Activated CD8-positive, alpha-beta memory T cell treated with anti-CD3 and anti-CD28 coated beads, Interleukin-2, amount 50 U/mL, for 1 hour (primary cell): ENCODE results near the gene FBLN1.
"Not testable (repeated sequence)": the region's sequence is repeated elsewhere in the genome, so short reads cannot be mapped to it uniquely, and the experiment has no call there.

Experiments
- DNase-seq: peaks from one replicate; pipeline ENCODE4 v3.0.0-alpha.2; 2020; ENCODE audit errors: extremely low read depth

FBLN1 gene

DNA sequence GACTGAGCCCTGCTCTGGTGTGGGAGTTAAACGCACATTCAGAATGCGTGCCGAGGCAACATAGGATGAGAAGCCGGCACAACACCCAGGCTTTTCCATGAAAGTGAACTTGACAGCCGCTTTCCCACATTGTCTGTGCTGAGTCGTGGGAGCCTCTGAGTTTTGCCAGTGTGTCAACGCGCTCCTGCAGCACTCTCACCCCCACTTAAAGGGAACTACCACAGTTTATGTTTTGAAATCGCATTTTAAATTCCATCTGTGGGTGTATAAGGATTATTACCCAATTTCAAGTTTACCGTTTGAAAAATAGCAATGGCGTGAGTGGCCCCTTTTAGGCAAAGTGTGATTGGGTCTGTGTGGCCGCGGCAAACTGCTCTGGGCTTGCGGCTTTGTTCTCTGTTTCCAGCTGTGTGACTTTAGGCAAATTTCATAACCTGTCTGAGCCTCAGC lies 81.5 kb downstream of the FBLN1 start:
- DNase-seq = no peak

DNA sequence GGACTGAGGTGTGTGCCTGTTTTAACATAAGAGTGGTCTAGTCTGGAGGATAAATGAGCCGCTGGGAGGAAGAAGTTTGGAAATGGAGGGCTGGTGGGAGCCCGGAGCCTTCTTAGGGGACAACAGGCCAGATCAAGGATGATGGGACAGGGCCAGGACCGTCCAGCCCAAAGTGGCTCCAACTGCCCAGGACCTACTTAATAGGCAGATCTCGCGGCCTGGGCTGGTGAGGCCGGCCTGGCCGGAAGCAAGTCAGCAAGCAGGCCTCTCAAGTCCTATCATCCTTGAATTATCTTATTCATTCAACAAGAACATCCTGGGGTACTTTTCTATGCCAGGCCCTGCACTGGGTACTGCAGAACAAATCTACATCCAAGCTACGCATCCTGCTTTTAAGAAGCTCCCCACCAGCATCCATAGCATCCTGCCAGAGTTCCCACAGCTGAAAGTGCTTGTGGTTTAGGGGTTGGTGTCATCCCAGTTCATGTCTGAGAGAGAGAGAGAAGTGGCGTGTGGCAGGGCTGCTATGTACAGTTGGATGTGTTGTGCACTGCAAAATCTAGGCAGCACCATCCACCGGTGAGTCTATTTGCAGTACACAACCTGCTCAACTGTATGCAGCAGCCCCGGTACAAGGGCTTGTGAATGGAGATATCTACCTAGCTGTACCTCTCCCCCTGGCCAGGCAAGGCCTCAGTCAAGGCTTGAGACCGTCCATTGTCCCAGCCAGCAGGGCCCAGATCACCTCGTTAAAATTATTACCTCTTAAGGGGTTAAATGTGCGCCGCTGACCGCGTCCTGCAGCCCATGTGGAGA lies 82.1 kb downstream of the FBLN1 start:
- DNase-seq = no peak

DNA sequence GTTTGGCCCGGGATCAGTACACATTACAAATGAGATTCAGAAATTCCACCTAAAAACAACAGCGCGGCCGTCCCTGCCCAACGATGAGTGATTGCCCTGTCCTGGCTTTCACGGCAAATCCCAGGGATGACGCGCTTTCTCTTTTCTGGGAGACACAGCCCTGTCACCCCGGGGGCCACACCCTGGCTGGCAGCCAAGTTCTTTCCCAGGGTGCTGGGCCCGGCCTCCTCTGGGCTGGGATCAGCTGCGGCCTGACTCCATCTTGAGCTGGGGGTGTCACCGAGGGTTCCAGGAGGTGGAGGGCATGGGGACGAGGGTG lies 82.7 kb downstream of the FBLN1 start:
- DNase-seq = no peak

DNA sequence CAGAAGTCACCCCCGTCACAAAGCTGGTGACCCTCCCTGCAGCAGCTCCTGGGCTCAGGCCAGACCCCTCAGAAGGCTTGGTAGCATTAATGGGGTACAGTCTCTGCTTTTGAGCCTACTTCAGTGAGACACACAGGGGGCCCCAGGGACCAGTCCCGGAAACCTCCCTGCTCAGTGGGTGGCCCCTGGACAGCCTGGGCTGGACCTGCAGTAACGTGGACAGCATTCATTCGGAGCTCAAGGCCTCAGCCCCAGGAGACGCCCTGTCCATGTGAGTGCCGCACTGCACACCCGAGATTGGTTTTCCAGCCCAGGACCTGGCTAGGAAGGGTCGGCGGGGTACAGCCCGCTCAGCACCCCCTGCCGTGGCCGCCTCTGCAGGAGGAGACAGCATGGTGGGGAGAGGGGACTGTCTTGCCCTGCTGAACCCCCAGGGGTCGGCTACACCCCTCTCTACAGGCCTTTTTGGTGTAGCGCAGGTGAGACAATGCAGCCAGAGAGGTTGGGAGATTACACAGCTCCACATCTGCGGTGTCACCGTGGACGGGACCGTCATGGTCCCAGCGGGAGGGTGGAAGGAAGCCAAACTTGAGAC lies 83.4 kb downstream of the FBLN1 start:
- DNase-seq = no peak

DNA sequence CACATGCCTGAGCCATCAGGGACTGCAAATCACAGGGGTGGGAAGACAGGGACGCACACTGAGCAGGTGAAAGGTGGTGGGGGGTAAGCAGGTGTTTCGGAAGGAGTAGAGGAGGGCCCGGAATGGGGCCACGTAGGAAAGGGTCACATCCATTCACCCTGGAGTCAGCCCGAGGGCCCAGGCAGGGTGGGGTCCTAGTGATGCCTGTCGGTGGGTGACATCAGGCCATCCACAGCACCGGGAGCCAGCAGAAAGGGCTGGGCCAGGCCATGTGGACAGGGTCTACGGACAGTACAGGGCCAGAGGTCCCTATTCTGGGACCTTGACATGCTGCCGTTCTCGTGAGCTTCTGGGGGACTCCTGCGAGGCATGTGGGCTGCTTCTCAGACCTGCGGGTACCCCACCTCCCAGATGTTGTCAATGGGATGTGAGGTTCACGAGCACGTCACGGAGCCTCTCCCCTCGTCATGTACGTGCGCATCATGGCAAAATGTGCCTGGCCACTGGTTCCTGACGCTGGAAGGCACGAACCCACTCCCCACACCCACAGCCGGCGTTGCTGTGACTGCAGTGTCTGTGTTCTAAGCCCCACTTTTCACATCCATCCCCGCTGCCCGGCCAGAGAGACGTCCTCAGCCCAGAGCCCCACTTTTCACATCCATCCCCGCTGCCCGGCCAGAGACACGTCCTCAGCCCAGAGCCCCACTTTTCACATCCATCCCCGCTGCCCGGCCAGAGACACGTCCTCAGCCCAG lies 84.1 kb downstream of the FBLN1 start:
- no peak for DNase-seq

DNA sequence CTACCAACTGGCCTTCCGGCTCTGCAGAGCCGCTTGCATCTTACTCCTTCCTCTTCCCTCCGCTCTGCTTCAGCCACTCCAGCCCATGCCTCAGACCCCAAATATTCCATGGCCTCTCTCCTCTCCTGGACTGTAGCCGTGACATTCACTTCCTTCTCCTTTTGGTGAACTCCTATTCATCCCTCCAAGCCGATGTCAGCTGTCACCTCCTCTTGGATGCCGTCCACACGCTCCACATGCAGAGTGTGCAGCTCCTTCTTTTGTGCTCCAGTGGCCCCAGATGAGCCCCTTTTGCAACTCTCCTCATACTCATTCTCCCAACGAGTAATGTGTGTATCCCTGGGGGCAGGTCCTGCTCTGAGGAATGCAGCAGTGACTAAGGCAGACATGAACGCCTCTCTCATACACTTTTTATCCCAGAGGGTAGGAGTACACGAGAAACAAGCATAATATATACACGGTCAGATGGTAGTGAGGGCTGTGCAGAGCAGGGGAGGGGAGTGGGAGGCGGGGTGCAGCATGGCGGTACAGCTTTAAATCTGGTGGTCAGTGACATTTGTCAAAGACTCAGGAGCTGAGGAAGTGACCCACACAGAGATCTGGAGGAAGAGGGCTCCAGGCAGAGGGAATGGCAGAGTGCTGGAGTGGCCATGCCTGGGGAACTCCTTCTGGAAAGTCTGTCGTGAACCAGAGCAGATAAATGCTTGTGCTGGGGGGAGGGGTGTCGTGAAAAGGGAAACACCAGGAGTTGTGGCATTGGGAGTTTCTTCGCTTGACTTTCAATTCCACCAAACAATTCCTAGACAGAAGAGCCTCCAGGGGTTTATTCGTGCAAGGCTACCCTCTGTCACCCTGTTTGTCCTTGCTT lies 85.2 kb downstream of the FBLN1 start:
- no peak for DNase-seq

DNA sequence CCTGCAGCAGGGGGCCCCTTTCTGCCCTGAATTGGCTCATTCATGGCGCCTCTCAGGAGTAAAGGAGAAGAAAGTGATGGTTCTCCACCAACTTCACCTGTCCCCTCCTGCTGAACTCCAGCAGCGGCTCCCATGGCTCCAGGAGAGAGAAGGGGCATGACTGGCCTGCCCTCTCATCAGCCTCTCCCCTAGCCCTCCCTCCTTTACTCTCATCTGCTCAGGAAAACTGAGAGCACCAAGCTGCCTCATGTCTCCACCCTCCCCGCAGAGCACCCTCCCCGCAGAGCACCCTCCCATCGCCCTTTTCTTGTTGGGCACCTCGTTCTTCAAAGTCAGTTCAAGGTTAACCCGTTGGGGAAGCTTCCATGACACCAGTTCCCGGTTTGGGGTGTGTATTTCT lies 86.9 kb downstream of the FBLN1 start:
- DNase-seq = no peak

DNA sequence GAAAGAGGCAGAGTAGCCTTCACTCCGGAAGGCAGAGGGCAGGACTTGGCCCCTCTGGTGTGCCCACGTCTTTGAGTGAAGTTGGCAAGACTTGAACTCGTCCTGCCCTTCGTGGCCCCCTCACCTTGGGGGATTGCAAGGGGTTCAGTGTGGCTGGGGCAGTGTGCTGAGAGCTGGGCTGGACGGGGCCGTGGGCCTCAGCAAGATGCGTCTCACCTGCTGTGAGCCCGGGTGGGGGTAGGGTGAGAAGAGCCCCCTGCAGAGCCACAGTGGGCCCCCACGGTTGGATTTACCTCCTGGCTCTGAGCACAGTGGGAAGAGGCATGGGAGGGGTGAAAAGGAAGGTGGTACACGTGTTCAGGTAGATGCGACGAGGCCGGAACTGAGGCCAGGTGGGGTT lies 87.6 kb downstream of the FBLN1 start:
- DNase-seq = no peak

DNA sequence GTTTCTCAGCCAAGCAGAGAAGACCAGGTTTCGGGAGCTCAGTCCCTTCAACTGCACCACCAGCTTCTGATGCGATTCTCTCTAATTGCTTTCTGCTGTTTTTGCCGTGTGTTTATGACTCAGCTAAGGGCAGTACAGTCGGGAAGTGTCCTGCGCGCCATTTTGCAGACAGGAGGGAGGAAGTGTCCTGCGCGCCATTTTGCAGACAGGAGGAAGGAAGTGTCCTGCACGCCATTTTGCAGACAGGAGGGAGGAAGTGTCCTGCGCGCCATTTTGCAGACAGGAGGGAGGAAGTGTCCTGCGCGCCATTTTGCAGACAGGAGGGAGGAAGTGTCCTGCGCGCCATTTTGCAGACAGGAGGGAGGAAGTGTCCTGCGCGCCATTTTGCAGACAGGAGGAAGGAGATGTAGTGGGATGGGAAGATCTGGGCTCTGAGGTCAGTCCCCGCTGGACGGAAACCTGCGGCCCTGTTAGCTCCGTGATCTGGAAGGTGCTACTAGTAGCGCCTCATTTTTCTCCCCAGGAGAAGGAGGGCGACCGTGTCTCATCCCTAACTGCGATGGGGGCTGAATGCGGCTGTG lies 89.0 kb downstream of the FBLN1 start:
- not testable (repeated sequence) for DNase-seq

DNA sequence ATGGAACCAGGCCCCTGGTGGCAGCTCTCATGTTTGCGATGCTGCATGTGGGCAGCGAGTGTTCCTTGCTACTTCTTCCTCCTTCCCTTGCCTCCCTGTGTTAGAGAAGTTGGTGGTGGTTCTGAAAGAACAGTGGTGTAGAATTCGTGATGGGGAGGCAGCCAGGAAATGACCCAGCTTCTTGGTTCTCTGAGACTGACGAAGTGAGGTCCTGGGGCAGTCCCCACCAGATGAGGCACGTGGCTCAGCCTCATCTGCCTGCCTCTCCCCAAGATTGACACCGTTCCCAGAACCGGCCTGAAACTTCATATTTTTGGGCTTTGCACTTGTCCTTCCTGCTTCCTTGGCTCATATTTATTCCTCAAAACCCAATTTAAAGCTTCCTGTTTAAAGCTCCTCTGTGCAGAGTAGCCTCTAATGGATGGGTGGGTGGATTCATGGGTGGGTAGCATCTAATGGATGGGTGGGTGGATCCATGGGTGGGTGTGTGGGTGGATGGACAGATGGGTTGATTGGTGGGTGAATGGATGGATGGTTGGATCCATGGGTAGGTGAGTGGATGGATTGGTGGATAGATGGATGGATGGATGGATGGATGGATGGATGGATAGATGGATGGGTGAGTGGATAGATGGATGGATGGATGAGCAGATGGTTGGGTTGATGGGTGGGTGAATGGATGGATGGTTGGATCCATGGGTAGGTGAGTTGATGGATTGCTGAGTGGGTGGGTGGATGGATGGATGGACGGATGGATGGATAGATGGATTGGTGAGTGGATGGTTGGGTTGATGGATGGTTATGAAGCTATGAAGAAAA lies 91.6 kb downstream of the FBLN1 start:
- DNase-seq = no peak

DNA sequence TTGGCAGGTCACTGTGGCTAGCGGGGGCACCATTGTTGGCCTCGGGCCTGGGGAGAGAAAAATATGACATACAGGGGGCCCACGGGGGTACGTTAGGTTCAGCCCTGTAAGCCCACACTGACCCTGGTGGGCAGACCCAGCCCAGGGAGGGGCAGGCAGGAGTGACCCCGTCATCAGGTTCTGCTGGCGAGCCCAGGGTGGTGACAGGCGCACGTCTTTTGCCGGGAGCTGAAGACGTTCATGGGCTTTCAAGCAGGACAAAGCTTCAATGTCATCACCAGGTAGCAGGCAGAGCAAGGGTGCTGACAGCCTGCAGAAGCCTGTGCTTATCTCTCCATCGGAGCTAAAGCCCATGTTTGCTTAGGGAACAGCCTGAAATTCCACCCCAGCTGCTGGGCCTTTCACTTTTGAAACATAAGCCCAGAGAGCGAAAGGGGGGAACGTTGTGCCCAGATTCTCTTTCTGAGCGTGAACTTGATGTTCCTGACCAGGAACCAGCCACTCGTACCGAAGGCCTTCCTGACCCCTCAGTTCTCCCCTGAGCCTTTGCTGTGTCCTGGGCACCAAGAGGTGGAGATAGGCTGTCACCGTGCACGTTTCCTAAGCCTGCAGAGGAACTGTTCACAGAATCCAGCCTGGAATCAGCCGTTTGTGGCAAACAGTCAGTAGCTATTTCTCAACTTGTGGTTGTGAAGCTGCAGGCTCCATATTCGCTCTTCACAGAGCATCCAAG lies 94.9 kb downstream of the FBLN1 start:
- DNase-seq = no peak

DNA sequence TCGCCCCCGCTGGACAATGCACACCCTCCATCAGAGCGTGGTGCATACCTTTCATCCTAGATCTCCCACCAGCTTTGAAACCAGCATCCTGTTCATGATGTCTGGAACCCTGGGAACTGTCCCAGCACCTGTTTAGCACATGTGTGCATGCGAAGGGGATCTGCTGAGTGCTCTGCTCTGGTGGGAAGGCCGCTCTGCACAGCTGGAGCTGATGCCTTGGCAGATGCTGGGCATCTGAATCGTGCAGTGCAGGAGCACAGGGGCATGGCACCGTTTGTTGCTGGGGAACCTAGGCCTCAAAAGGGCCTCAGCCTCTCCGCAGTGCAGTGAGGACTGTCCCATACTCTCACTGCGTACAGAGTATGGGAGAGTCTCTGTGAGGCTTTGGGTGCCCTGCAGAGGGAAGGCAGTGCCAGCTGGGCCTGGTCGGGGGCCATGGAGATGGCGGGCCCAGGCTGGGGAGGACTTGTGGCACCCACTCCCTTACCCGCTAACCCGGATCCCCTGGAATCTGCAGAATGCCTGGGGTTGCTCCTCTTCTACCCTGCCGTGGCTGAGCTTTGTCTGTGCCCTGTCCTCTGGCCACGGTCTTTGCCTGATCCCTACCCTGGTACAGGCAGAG lies 96.0 kb downstream of the FBLN1 start:
- DNase-seq = no peak

DNA sequence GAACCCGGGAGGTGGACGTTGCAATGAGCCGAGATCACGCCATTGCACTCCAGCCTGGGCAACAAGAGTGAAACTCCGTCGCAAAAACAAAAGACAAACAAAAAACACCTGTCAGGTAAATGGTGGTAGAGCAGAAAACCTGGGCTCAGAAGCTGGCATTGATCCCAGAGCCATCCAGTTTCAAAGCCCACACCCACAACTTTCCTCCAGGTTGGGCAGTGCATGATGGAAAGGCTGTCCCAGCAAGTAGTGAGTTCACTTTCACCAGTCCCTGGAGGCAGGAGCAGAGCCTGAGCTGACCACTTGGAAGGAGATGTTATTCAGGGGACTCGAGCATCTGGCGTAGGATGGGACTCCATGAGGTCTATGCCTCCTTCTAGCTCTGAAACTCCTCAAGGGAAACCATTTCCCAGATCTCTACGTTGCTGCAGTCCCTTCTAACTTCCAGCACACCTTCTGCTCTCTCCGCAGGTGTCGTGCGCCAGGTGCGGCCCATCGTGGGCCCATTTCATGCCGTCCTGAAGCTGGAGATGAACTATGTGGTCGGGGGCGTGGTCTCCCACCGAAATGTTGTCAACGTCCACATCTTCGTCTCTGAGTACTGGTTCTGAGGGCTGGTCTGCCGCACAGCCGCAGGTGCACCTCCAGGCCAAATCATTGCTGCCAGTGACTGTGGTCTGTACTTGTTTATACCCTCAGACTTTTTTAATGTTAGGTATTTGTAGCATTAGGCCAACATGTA lies 97.3 kb downstream of the FBLN1 start:
- no peak for DNase-seq

DNA sequence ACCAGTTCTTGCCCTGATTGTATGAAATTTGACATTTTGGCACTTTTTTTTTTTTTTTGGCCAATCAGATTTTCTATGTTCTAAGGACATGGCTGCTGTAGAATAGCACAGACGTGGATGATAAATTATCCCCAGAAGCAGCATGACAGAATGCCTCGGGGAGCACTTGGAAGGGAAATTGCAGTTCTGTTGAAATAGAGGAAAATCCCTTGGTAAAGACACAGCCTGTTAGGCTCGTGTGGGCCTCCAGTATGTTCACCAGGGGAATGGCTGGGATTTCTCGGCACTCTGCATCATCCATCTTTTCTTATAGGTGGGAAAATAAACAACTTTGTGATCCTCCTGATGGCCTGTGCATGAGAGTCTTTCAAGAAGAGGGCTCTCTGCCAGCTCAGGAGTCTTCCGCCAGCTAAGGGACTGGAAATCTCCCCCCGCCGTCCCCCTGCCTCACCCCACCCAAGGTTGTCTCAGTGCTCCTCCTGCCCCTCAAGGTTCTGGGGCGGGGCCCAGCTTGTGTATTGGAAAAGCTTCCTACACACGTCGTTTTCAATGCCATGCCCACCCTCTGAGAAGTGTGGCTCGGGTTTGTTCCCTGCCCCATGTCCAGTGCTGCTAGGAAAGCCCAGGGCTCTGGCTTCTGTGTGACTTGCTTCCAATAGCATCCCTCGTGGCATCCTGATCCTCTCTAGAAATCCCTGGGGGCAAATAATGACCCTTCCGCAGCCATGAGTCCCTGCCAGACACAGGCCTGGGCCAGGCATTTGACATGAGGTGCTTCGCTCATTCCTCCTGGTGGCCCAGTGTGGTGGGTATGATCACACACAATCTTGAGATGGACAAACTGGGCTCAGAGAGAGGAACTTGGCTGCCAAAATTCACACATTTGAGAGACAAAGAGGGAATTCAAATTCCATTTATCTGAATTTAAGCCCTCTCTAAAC lies 98.4 kb downstream of the FBLN1 start:
- DNase-seq = no peak

DNA sequence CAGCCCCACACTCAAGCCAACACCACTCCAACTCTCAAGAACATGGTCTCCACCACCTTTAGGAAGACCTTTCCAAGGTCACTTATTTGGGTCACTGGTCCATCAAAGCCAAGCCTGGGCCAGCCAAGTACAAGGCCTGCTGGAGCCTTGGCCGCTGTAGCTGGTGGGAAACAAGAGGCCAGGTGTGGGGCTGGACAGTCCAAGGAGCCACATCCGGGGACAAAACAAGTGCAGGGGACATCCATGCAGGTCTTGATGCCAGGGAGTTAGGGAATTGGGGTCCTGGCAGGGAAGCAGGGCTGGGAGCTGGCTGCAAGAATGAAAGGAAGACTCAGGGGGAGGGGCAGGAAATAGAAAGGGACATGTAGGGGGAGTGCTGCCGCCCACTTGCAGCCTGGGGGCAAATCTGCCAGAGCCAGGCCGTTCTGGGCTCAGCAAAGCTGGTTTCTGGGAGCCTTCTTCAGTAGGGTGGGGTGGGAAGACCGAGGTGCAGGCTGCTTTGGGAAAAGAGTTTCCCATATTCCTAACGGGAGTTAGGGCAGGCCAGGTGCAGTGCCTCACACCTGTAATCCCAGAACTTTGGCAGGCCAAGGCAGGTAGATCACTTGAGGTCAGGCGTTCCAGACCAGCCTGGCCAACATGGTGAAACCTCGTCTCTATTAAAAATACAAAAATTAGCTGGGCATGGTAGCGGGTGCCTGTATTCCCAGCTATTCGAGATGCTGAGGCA lies 99.5 kb downstream of the FBLN1 start:
- no peak for DNase-seq

DNA sequence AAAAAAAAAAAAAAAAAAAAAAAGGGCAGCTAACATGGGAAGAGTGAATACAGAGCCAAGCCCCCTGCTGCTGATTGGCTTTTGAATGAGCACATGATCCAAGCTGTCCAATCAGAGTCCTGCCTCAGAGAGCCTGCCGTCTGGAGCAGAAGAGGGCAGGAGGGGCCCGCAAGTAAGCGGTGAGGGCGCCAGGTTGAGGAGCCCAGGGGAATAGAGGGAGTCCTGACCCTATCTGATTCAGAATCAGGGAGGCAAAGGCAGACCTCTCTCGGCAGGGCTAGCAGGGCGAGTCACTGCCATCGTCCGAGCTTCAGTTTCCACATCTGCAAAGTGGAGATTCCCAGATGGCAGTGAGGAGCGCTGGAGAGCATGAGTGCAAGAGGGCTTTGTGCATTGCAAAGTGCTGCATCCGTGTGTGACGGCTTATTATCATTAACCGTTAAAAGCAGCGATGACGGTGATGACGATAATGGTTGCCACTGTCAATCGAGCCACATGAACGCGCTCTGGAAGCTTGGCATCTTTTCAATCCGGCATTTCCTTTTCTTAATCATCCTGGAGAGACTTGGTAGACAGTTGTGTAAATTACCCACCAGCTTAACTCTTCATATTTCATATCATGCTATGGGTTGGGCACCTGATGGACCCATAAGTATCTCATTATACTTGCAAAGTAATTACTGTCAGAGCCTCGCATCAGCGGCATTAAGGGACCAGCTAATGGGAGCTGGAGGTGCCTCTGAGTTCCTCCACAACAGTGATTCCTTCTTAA lies 100.3 kb downstream of the FBLN1 start:
- no peak for DNase-seq
